Astrocyte of the spinal cord (primary cell): ENCODE data around the gene CSNK2A1.
"Not testable (repeated sequence)": the region's sequence is repeated elsewhere in the genome, so short reads cannot be mapped to it uniquely, and the experiment has no call there.

Experiments
- DNase-seq: peaks from one replicate; pipeline ENCODE4 v3.0.0; 2011; ENCODE audit warnings: low read depth, low spot score
- H3K4me3 ChIP-seq: 2 replicates; pipeline ENCODE4 v1.5.1; 2011; ENCODE audit warnings: low read depth, mild to moderate bottlenecking, low read length, moderate library complexity
- in situ Hi-C: cut with HindIII; loops from 2 replicates; pipeline ENCODE4 v1.10.0; 2017; ENCODE audit warnings: low sequenced_read_pairs
- TF ChIP-seq, protein P1 (sequence below): IDR thresholded peaks from 2 replicates; pipeline ENCODE4 v1.5.1; 2012; ENCODE audit warnings: low read depth, mild to moderate bottlenecking, low read length, inconsistent platforms

Gene CSNK2A1

DNA sequence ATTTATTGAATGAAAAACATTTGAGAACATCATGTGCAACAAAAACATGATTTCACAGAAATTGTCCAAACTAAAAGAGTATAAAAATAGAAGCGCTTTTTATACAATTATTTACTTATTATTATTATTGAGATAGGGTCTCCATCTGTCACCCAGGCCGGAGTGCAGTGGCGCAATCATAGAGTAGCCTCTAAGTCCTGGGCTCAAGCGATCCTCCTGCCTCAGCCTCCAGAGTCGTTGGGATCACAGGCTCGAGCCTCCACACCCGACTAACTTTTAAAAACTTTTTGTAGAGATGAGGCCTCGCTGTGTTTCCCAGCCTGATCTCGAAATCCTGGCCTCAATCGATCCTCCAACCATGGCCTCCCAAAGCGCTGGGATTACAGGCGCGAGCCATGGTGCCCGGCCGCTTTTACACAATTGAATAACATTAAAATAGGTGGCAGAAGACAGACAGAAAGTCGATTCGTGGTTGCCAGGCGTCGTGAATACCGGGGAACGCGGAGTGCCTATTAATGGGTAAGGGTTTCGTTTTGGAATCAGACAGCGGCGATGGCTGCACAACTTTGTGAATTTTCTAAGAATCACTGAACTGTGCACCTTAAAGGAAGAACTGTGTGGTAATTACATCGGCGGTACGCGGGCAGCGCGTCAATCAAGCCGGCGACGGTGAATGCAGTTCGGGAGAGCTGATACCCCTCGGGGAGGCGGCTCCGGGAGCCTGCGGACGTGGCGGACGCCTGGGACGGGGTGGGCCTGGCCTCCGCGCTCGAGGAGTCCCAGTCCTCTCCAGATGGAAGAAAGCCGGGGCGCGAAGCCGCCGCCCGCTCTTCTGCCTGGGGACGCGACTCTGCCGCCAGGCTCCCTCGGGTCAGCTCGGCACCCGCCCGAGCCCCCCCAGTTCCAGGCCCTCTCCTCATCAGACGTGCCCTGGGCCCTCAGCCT lies 82.1 kb downstream of the CSNK2A1 start:
- in situ Hi-C loops = no loop called here
- TF ChIP-seq, protein P1, sequence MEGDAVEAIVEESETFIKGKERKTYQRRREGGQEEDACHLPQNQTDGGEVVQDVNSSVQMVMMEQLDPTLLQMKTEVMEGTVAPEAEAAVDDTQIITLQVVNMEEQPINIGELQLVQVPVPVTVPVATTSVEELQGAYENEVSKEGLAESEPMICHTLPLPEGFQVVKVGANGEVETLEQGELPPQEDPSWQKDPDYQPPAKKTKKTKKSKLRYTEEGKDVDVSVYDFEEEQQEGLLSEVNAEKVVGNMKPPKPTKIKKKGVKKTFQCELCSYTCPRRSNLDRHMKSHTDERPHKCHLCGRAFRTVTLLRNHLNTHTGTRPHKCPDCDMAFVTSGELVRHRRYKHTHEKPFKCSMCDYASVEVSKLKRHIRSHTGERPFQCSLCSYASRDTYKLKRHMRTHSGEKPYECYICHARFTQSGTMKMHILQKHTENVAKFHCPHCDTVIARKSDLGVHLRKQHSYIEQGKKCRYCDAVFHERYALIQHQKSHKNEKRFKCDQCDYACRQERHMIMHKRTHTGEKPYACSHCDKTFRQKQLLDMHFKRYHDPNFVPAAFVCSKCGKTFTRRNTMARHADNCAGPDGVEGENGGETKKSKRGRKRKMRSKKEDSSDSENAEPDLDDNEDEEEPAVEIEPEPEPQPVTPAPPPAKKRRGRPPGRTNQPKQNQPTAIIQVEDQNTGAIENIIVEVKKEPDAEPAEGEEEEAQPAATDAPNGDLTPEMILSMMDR = no peak
- peak; percentile 45 for DNase-seq
- peak overlapping the region; percentile 84 for H3K4me3 ChIP-seq

DNA sequence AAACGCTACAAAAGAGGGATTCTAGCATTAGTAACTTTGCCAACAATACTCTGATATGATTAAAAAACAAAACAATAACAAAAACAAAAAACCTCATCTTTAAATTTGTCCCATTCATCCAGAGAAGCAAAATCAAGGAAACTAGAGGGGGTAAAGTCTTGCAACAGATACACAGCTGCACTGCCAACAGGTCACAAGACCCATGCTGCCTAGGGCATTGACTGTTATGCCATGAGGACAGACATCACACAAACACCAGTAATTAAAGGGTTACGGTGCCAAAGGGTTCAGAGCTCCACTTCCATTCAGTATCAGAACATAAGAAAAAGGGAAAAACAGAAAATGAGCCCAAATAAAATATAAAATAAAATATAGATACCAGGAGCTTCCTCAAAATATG lies 82.9 kb downstream of the CSNK2A1 start:
- in situ Hi-C loops = no loop called here
- TF ChIP-seq, protein P1 = no peak
- peak overlapping the region; percentile 84 for H3K4me3 ChIP-seq
- no peak for DNase-seq

DNA sequence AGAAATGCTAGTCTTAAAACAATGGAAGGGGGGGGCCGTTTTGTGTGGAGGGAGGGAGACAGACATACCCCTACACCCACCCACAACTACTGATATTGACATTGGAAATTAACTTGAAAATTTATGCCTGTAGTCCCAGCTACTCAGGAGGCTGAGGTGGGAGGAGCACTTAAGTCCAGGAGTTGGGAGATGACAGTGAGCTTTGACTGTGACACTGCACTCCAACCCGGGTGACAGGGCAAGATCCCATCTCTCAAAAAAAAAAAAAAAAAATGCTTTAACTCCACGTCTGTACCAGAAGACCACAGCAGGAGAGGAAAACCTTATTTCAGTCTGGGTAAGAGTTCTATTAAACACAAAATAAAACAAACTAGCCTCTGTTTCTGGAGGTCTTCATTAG lies 83.4 kb downstream of the CSNK2A1 start:
- in situ Hi-C loops = no loop called here
- no peak overlapping the region for H3K4me3 ChIP-seq
- DNase-seq = no peak
- TF ChIP-seq, protein P1 = no peak

DNA sequence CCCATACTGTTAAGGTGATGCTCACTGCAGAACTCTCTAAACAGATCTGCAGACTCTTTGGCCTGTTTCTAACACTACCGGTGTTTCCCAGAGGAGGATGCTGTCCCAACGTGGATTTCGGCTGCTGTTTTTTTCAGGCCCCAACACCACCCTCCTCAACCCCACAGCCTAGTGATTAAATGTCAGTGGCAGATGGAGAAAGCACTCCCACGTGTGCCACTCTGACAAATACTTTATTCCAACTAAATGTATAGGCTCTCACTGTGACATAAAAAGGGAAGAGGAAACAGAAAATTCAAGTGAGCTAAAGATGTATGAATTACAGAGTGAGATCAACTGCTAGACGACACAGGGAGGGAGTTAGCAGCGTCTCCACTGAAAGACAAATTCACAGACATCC lies 84.8 kb downstream of the CSNK2A1 start:
- H3K4me3 ChIP-seq = no peak overlapping the region
- TF ChIP-seq, protein P1 = no peak
- in situ Hi-C loops = no loop called here
- no peak for DNase-seq

DNA sequence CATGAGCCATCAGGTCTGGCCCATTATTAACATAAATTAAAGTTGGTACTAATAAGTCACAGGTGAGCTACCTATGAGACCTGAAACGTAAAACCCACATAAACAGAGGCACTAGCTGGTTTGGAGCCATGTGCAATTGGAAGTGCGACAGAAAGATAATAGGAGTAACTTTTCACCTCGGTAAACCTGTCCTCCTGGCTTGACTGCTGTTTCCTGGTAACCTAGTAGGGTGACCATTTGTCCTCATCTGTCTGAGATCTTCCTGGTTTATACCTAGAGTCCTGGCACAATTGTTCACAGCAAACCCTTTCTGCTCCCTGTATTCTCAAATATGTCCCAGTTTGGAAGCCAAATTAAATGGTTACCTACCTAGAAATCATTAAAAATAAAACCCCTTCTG lies 88.6 kb downstream of the CSNK2A1 start:
- in situ Hi-C loops = no loop called here
- no peak overlapping the region for H3K4me3 ChIP-seq
- DNase-seq = no peak
- TF ChIP-seq, protein P1 = no peak

DNA sequence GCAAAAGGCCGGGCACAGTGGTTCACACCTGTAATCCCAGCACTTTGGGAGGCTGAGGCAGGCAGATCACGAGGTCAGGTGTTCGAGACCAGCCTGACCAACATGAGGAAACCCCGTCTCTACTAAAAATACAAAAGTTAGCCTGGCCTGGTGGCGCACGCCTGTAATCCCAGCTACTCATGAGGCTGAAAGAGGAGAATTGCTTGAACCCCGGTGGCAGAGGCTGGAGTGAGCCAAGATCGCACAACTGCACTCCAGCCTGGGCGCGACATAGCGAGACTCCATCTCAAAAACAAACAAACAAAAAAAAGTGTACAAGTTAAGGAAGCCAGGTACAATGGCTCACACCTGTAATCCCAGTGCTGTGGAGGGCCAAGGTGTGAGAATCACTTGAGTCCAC lies 91.6 kb downstream of the CSNK2A1 start:
- in situ Hi-C loops, H3K4me3 ChIP-seq, DNase-seq: not testable (repeated sequence)

DNA sequence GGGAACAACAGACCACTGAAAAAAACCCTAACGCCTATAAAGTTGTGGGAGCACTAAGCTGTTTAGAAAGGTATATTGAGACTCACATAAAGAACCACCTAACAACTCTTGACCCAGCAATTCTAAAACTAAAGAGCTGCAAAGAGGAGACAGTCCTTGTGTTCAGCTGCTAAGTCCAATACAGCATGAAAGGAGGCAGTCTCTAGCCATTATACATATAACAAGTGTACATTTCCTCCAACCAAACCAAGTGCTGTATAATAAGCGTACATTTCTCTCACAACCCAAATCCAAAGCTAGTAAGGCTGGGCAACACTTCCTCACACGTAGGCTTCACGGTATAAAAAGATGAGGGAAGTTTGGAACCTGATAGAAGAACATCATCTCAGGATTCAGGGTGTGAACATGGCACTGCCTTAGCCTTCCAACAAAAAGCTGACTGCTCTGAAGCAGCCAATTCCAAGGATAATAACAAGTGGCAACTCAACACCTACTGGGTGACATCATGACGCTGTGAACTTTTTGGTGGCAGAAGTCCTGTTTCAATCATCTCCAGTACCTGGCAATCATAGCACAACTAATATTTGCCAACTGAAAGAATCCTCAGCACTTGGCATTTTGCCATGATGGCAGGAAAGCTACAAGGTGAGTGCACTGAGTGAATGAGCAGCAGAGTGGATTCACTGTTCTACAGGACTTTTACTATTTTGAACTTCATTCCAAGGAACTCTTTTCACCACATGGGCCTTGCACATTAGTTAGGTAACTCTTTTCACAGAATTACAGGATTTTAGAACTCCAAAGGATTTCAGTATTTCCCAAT lies 97.9 kb downstream of the CSNK2A1 start:
- DNase-seq = no peak
- TF ChIP-seq, protein P1 = no peak
- in situ Hi-C loops = no loop called here
- no peak overlapping the region for H3K4me3 ChIP-seq
